Measurements from ENCODE around the gene DIAPH1. TPM values are rescaled to one million over a fixed set of nuclear protein-coding genes. Genes with fewer than 3 reads are reported as not detected.

DIAPH1 gene
- polyA plus RNA-seq, 1 donor: 22.7 TPM

DNA sequence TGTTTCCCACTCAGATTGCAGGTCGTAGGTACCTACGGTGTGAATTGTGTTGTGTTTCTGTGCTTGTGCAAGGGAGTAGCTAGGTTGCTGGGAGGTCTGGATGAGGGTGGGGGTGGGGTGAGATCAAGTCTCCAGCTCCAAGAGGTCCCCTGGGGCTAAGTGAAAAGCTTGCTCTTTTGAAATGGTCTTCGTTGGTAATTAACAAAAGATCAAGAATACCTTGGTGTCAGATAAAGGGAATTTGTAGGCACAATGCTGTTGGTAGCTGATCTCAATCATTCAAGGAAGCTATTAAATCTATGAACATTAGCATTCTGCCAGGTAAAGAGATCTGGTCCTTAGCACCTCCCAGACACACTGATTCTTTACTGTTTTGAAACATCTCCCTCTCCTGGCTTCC lies 134.9 kb downstream of the DIAPH1 start:
- no peak for DNase-seq

DNA sequence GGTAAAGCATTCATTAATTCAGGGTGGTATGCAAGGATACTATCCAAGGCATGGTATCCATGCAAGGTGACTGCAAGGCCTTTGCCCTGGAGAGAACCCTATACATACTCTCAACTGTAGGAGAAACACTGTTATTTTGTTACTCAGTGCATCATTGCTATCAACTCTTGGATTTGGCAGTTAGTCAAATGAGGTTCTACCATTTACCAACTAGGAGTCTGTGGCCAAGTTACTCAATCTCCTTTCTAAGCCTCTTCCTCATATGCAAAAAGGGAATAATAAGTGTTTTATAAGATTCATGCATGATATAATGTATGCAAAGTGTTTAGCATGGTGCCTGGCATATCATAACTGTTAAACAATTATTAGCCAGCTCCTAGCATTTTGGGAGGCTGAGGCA lies 139.0 kb downstream of the DIAPH1 start:
- no peak for DNase-seq

DNA sequence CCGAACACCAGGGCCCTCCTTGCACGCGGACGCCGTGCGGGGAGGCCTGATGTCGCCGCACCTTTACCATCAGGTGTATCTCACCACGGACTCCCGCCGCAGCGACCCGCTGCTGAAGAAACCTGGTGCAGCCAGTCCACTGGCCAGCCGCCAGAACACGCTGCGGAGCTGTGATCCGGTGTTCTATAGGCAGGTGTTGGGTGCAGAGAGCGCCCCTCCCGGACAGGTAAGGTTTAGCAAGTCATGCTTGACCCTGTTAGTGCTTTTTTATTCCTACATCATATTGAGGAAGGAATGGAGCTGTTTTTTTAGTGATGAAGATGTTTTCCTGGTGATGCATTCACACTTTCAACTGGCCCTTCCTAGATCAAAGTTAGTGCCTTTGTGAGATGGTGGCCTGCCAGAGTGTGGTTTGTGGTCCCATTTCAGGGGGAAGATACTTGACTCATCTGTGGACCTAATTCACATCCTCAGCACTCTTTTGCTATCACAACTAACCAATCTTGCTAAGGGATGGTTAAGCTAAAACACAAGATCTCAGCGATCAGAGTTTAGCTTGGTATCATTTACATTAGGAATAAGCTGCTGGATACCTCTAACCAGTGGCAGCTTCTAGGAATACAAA lies 140.4 kb downstream of the DIAPH1 start:
- no peak for DNase-seq

DNA sequence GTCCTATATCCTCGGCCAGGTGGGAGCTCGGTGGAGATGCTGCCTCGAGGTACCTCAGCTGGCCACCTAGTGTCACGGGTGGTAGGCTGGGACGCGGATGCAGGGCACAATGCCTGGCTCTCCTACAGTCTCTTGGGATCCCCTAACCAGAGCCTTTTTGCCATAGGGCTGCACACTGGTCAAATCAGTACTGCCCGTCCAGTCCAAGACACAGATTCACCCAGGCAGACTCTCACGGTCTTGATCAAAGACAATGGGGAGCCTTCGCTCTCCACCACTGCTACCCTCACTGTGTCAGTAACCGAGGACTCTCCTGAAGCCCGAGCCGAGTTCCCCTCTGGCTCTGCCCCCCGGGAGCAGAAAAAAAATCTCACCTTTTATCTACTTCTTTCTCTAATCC lies 141.0 kb downstream of the DIAPH1 start:
- DNase-seq: no peak

DNA sequence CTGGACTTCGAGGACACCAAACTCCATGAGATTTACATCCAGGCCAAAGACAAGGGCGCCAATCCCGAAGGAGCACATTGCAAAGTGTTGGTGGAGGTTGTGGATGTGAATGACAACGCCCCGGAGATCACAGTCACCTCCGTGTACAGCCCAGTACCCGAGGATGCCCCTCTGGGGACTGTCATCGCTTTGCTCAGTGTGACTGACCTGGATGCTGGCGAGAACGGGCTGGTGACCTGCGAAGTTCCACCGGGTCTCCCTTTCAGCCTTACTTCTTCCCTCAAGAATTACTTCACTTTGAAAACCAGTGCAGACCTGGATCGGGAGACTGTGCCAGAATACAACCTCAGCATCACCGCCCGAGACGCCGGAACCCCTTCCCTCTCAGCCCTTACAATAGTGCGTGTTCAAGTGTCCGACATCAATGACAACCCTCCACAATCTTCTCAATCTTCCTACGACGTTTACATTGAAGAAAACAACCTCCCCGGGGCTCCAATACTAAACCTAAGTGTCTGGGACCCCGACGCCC lies 141.7 kb downstream of the DIAPH1 start:
- no peak for DNase-seq

DNA sequence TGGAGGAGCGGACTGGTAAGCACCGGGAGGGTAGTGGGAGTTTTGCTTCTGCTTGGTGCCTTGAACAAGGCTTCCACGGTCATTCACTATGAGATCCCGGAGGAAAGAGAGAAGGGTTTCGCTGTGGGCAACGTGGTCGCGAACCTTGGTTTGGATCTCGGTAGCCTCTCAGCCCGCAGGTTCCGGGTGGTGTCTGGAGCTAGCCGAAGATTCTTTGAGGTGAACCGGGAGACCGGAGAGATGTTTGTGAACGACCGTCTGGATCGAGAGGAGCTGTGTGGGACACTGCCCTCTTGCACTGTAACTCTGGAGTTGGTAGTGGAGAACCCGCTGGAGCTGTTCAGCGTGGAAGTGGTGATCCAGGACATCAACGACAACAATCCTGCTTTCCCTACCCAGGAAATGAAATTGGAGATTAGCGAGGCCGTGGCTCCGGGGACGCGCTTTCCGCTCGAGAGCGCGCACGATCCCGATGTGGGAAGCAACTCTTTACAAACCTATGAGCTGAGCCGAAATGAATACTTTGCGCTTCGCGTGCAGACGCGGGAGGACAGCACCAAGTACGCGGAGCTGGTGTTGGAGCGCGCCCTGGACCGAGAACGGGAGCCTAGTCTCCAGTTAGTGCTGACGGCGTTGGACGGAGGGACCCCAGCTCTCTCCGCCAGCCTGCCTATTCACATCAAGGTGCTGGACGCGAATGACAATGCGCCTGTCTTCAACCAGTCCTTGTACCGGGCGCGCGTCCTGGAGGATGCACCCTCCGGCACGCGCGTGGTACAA lies 142.5 kb downstream of the DIAPH1 start:
- DNase-seq: peak; percentile 92

DNA sequence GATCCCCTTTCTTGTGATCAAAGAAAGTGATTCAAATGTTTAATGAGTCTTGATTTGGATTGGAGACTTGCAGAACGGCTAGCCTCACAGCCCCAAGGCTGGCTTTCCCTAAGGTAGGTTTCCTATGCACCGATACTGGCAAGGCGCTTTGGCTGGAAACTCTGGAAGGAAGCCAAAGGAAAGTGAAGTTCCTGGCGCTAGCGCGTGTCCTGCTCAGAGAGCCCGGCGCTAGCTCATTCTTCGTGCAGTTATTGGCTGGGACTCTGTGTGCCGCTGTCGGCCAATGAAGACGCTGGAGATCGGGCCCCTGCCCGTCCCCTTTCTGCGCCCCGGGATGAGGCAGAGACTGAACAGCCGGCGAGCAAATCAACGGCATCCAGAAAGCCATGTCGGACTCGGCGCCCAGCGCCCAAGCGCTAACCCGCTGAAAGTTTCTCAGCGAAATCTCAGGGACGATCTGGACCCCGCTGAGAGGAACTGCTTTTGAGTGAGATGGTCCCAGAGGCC lies 143.1 kb downstream of the DIAPH1 start, which contains the start of gene PCDHGC3:
TSS of gene PCDHGC3 (plus strand) at position 342 of the 507 bp plus-strand sequence. CDS start at position 493, 151 bp downstream.
- DNase-seq: peak; percentile 93

DNA sequence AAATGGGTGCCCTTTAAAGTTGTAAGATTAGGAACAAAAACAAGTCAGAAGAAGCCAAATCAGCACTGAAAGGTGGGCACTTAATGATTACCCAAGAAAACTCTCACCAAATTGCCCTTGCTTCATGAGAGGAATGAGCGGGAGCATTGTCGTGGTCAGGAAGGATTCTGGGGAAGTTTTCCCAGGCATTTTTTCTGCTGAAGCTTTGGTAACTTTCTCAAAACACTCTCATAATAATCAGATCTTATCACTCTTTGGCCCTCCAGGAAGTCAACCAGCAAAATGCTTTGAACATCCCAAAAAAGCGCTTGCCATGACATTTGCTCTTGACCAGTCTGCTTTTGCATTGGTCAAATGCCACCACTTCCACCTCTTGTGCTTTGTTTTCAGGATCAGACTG lies 153.4 kb downstream of the DIAPH1 start:
- DNase-seq: no peak

Other genes with a start within 250 kb of the DIAPH1 start
- gene PCDHGB3, start 248.8 kb downstream of the DIAPH1 start, polyA plus RNA-seq (ENCODE audit: insufficient read length): 1.8 TPM
- 4.4 TPM for gene PCDHGA6, start 245.1 kb downstream of the DIAPH1 start, polyA plus RNA-seq (ENCODE audit: insufficient read length)
- gene PCDHGA7, start 236.3 kb downstream of the DIAPH1 start, polyA plus RNA-seq (ENCODE audit: insufficient read length): 1.6 TPM
- 2.6 TPM for gene PCDHGB4, start 231.3 kb downstream of the DIAPH1 start, polyA plus RNA-seq (ENCODE audit: insufficient read length)
- gene PCDHGA8, start 226.4 kb downstream of the DIAPH1 start, polyA plus RNA-seq (ENCODE audit: insufficient read length): 0.80 TPM
- 4.1 TPM for gene PCDHGB5, start 221.1 kb downstream of the DIAPH1 start, polyA plus RNA-seq (ENCODE audit: insufficient read length)
- gene PCDHGA9, start 216.2 kb downstream of the DIAPH1 start, polyA plus RNA-seq (ENCODE audit: insufficient read length): 4.4 TPM
- 4.0 TPM for gene PCDHGB6, start 211.0 kb downstream of the DIAPH1 start, polyA plus RNA-seq (ENCODE audit: insufficient read length)
- 1.6 TPM for gene PCDHGA10, start 206.0 kb downstream of the DIAPH1 start, polyA plus RNA-seq (ENCODE audit: insufficient read length)
- gene PCDHGB7, start 201.3 kb downstream of the DIAPH1 start, polyA plus RNA-seq (ENCODE audit: insufficient read length): 9.9 TPM
- 3.0 TPM for gene PCDHGA11, start 197.9 kb downstream of the DIAPH1 start, polyA plus RNA-seq (ENCODE audit: insufficient read length)
- gene PCDHGA12, start 188.5 kb downstream of the DIAPH1 start, polyA plus RNA-seq (ENCODE audit: insufficient read length): 2.4 TPM
- 119 TPM for gene PCDHGC3, start 143.0 kb downstream of the DIAPH1 start, polyA plus RNA-seq (ENCODE audit: insufficient read length)
- 1.7 TPM for gene PCDHGC4, start 134.0 kb downstream of the DIAPH1 start, polyA plus RNA-seq (ENCODE audit: insufficient read length)
- gene PCDHGC5, start 129.9 kb downstream of the DIAPH1 start, polyA plus RNA-seq (ENCODE audit: insufficient read length): 1.1 TPM
- 48.3 TPM for gene HDAC3, start 17.8 kb upstream of the DIAPH1 start, polyA plus RNA-seq (ENCODE audit: insufficient read length)
- gene RELL2, start 18.0 kb upstream of the DIAPH1 start, polyA plus RNA-seq (ENCODE audit: insufficient read length): 0.12 TPM
- 7.6 TPM for gene FCHSD1, start 32.4 kb upstream of the DIAPH1 start, polyA plus RNA-seq (ENCODE audit: insufficient read length)
- 13.9 TPM for gene ARAP3, start 63.2 kb upstream of the DIAPH1 start, polyA plus RNA-seq (ENCODE audit: insufficient read length)

Measured in hindlimb muscle (tissue), 1 donor.